Epithelial cell of prostate (primary cell): ENCODE measurements around the gene KCNJ11.
"Not testable (repeated sequence)": the region's sequence is repeated elsewhere in the genome, so short reads cannot be mapped to it uniquely, and the experiment has no call there.

ENCODE experiments used
- DNase-seq: peaks from one replicate; pipeline ENCODE4 v3.0.0-alpha.2; 2011; ENCODE audit warnings: low read depth, low spot score
- H3K27ac ChIP-seq: fragments of 450-650 bp; 2 replicates; pipeline ENCODE4 v1.5.1; 2017; ENCODE audit warnings: mild to moderate bottlenecking

Gene KCNJ11

DNA sequence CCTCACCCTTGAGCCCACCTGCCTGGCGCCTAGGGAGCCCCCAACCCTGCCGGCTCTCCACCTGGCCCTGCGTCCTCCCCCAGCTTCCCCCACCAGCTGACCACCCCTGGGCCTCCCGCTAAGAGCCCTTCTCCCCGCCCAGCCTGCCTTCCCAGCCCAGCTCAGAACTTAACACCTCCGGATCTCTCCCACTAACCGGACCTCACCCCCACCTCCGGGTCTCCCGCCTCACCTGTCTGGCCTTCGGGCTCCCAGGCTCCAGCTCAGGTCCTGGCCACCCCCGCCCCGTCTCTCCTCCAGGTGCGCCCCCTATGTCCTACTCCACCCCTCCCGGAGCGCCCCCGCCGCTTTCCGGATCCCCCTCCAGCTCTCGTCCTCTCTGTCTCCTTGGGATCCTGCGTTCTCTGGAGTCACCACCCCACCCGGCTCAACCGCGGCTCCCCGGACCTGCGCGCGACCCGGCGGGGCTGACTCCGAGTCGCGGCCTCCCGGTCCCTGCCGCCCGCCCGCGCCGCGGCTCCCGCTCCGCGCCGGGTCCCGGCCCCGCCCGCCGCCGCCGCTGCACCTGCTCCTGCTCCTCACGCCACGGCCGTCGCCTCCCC lies at the start of gene KCNJ11:
TSS of gene KCNJ11 (minus strand) at position 51 of the 602 bp plus-strand sequence. CDS start 568 bp downstream, outside the sequence.
- H3K27ac ChIP-seq: no peak within 1 kb of the TSS
- no peak for DNase-seq

DNA sequence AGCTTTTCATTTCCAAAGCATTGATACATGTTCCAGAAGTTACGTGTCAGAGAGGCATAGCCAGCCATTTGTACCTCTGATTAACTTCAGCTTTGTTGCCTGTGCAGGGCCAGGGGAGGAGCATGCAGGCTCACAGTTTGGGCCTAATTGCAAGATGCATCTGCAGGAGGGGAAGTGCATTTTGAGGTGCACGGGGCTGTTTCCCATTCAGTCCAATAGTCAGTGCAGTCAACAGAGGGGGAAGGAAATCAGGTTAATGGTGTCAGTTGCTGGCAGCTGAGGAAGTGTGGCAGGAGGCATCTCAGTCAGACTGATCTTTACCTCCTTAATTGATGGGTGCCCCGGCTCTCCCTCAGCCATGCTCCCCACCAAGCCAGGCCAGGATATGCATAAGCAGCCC lies 48.9 kb upstream of the KCNJ11 start:
- no peak overlapping the region for H3K27ac ChIP-seq
- no peak for DNase-seq

DNA sequence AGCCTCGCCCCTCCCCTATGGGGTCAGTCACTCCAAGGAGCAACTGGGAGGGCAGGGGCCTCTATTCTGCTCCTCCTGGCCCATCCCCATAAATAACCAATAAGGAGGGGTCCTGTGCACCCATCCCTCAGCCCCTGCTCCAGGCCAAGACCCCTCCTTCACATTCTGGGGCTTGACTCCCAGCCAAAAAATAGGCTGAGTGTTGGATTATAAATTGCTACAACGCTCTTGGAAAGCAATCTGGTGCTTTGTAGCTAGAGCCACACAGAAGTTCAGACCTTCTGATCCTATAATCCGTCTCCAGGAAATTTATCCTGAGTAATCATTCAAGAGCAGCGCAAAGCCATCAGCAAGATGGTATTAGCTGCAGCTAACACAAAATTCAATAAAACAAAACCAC lies 45.6 kb upstream of the KCNJ11 start:
- no peak for DNase-seq
- no peak overlapping the region for H3K27ac ChIP-seq

DNA sequence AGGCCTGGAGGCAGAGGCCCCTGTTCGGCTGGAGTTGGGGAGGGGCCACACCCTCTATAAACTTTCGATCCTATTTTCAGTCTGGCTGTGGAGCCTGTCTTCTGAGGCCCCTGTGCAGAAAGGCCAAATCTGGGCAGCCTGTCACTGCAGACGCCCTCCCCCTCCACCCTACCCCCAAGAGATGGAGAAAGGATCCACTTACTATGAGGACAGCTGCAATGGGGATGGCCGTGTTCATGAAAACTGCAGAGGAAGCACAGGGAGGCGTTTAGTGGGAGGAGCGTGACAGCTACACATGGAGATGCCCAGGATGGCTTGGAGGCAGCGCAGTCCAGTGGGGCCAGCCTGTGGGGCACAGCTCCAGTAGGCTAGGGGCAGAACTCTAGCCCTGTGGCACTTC lies 43.5 kb upstream of the KCNJ11 start:
- H3K27ac ChIP-seq: no peak overlapping the region
- DNase-seq: no peak

DNA sequence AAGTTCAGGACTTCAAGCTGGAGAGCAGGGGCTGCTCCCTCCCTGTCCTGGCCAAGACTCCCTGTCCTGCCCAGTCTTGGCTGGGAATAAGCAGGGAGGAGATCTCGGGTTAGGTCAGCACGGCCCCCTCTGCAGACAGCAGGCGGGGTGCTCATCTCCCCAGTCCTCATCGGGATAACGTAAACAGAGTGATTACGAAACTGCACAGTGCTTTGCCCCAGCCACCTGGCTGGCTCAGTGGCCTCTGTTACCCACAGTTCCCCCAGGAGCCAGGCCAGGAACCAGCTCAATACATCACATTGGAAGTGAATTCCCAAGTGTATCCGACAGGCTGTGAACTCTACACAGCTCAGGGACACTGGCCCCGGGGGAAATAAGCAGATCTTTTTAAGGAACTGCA lies 42.7 kb upstream of the KCNJ11 start:
- H3K27ac ChIP-seq: no peak overlapping the region
- DNase-seq: no peak

DNA sequence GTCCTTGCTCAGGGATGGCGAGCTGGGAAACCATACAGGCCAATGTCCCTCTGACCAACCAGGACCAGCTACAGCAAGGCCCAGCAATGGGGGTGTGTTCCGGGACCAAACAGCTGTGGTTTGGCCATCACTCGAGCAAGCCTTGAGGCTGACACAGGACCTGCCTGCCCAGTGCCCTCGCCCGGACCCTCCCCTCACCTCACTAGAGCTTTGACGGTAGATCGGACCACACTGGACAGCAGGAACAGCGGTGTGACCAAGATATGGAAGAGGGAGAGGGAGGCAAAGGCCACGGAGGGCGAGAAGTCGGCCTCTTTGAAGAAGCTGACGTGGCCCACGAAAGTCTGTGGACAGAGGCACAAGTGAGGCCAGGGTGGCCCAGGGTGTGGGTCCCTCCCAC lies 42.2 kb upstream of the KCNJ11 start:
- no peak for DNase-seq
- no peak overlapping the region for H3K27ac ChIP-seq

DNA sequence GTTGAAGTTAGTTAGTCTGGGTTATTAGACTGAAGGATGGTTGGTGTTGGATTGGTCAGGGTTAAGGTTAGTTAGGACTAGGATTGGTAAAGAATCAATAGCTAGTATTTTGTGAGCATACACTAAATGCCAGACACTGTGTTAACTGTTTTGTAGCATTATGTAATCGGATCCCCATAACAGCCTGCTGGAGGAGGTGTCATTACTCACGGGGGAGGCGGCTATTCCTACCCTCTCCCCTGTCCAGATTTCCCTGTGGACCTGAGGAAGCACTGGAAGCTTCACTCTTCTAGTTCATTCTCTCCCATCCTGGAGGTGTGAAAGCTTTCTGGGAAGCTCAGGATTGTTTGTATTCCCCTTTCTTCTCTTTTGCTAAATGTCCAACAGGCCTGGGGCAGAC lies 40.5 kb upstream of the KCNJ11 start:
- no peak for DNase-seq
- H3K27ac ChIP-seq: no peak overlapping the region

DNA sequence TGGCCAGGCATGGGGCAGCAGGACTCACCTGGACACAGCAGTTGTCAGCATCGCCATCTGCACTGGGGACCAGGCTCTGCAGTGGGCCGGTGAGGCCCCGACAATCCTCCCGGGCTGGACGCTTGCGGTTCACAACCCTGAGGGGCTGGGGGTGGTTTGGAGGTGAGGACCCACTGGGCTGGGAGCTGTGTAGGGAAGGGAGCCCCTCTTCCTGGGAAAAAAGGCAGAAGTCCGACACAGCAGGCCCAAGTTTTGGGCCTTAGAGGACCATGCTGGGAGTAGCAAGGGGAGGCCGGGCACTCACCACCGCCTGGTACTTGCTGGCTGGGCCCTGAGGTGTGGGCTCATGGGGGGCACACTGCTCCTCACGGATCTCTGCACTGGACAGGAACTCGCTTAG lies 39.8 kb upstream of the KCNJ11 start:
- no peak overlapping the region for H3K27ac ChIP-seq
- DNase-seq: no peak

DNA sequence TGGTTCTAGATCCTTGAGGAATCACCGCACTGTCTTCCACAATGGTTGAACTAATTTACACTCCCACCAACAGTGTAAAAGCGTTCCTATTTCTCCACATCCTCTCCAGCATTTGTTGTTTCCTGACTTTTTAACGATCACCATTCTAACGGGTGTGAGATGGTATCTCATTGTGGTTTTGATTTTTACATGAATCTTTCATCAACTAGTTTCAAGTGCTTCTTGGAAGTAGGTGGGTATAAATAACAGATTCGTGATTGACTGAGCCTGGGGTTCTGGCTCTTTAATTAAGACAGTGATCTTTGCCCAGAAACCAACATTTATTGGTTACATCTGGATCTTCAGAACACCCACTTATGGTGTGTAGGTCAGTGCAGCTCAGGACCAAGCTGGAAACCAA lies 37.8 kb upstream of the KCNJ11 start:
- DNase-seq, H3K27ac ChIP-seq: not testable (repeated sequence)

DNA sequence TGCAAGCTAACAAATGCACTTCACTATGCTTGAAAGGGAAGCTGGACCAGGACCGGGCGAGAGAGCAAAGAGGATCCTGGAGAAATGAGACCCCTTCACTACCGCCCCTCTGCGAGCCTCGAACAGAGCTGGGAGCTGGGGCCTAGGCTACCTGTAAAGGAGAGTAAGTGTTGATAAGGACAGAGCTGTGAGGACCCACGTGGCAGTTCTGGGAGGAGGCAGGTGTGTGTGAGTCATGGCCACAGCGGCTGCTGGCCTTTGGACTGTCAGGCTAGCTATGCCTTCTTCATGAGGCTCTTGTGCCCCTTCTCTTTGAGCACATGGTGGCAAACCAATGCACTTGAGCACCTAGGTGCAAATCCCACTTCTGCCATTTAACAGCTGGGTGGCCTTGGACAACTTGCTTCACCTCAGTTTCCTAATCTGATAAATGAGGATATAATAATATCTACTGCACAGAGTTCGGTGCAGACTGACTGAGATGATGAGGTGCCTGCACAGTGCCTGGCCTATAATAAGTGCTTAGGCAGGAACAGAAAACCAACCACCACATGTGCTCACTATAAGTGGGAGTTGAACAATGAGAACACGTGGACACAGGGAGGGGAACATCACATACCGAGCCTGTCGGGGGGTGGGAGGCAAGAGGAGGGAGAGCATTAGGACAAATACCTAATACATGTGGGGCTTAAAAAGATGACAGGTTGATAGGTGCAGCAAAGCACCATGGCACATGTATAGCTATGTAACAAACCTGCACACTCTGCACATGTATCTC lies 35.3 kb upstream of the KCNJ11 start:
- H3K27ac ChIP-seq: no peak overlapping the region
- DNase-seq: no peak

DNA sequence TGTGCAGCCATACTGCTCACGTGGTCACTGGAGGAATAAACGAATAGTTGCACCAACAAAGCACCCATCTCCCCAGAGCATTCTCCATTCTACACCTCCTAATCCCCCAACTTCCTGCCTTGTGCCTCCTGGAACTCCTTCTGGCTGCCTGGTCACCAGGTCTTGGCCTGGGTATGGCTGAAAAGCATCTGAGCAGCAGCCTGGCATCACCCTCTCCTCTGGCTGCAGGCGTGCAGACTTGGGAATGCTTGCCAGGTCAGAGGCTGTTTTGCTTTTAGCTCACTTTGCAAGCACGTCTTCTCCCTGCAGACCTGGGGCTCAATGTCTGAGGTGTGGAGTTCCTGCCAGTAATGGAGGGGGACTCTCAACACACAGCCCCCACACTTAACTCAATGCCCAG lies 33.3 kb upstream of the KCNJ11 start:
- no peak for DNase-seq
- H3K27ac ChIP-seq: no peak overlapping the region

DNA sequence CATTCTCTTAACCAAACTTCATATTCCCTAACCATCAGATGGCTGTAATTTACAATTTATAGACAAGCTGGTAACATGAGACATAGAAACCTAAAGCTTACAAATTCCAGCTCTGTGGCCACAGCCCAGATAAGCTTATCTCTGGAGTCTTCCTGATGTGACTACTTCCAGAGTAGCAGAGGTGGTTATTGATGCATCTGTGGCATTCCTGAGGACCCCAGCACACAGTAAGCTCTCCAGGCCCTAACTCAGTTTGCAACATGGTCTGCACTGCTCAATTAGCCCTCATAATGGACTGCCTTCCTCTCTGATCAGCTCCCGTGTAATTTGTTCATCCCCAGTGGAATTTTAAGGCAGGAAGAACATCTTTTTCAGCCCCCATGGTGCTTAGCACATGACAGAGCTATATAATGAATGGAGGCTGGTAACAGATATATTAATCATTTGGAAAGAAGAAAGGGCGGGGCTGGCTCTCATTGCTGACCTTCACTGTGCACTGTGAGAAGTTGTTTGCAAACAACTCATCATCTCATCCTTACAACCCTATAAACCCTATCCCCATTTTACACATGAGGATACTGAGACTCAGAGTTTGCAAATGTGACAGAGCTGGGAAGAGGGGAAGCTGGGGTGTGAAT lies 30.1 kb upstream of the KCNJ11 start:
- DNase-seq: no peak
- no peak overlapping the region for H3K27ac ChIP-seq

DNA sequence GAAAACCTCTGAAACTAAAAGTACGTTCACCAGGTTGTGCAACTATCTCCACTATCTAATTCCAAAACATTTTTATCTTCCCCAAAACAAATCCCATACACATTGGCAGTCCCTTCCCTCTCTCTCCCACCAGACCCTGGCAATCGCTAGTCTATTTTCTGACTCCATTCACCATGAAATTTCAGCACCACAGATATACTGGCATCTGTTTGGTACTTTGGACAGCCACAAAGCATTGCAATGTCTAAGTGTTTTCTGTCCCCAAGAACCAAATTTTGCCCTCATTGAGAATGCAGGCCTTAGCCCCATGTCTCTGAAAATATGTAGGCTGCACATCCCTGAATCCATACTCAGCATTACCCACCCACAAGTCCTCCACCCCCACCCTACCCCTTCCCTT lies 28.0 kb upstream of the KCNJ11 start:
- no peak for DNase-seq
- H3K27ac ChIP-seq: no peak overlapping the region

DNA sequence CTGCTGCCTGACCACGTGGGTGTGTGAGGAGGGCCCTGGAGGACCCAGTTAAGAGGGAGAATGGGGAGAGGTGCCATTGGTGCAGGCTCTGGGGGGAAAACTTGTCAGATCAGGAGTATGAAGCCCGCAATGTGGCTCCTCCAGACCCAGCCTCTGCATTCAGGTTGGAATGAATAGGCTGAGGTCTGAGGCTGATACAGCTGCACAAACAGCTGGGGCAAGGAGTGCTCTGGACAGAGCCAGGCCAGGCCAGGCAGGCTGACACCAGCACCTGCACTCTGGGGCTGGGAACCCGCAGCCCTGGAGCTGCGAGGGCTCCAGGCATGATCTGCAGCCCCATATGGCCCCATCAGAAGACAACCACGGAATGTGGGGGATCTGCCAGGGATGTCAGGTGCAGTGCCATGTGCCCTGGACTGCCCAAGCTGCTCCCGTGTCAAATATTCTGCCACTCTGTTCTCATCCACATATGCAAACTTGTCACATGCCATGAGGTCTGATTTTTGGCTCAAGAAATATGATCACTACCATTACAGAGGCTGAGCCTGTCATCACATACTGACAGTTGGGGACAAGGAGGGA lies 27.2 kb upstream of the KCNJ11 start:
- DNase-seq: no peak
- no peak overlapping the region for H3K27ac ChIP-seq

DNA sequence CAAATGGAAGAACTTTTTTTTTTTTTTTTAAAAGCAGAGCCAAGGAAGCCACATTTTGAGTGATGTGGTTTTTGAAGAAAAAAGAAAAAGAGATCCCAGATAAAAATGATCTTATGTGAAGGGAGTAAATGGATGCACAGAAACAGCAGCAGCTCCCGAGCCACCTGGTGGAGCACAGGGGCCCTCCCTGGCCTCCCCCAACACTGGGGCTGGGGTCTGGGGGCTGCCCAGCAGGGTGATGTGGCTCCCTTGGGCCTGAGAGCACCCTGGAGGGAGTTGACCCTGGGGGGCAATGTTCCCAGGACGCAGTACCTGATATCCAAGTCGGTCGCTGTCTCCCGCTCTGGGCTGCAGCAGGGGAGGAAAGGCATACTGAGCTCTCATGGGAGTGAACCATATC lies 26.5 kb upstream of the KCNJ11 start:
- no peak overlapping the region for H3K27ac ChIP-seq
- no peak for DNase-seq

DNA sequence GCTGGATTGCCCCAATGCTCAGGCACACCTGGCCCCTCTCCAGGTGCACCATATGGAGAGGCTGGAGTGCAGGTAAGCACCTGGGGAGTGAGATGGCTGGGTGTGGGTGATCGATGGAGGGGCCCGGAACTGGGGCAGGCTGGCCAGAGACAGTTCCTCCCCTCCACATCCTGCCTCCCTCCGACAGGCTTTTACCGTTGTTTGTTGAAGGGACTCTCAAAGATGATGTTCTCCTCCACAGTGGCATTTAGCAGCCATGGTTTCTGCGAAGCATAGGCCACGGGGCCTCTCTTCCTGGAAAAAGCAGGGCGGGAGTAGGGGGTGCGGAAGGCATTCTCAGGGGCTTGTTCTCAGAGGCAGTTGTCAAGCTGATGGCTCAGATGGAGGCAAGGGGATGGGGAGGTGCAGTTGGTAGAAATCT lies 25.9 kb upstream of the KCNJ11 start:
- H3K27ac ChIP-seq: no peak overlapping the region
- DNase-seq: no peak

DNA sequence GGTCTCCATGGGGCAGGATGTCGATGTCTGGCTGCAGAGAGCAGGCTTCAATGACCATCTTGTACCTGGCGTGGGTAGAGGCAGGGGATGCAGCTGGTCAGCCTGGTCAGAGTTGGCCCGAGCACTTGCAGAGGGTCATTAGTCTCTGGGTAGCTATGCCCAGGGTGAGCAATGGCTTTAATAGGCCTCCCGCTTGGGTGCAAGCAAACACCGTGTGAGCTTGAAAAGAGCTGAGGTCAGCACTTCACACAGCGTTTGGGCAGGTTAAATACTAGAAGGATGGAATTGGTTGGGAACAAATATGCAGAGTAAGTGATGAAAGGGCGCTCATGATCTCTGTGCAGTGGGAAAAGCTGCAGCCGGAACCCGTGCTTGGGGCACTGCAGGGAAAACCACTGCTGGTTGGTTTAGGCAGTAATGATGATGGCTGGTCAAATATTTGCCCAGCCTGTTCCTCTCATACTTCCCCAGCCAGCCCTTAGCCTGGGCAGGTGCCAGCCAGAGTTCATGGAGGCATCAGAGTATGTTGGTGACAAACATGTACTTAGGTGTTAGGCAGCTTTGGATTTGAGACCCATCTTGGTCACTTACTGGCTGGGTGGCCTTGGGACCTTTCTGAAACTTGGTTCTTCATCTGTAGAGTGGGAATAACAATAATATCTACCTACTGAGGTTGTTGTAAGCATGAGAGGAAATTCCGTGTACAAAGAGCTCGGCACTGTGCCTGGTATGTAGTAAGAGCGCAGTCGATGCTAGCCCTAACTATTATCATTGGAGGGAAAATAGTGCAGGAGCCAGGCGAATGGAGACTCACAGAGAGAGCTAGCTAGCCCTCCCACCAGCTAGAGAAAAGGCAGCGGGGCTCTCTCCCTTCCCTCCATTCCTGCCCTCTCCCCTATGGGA lies 25.2 kb upstream of the KCNJ11 start:
- no peak for DNase-seq
- no peak overlapping the region for H3K27ac ChIP-seq

DNA sequence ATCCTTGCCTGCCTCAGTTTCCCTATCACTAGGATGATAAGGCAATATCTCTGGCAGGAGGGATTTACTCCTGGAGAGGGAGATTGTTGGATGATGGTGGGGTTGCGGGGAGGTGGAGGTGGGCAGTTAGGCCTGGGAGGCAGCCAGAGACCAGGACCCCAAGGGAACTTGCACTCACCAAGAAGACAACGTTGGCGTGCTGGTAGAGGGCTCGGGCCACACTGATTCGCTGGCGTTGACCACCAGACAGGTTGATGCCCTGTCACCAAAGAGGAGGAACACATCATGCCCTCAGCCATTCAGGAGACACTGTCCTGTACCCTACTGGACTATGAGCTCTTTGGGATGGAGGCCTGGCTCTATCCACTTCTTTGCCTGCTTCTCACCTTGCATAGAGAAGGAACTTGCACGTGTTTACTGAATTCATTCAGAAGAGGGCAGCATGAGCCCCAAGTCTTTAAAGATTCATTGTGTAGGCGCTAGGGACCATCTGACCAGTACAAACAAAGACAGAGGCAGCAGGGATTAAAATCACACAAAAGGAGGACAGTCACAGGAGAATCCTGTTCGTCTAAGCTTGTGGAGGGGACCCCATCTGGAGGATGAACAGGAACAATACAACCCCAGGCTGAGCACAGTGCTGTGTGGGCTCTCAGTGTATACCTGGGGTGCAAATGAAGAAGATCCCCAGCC lies 24.2 kb upstream of the KCNJ11 start:
- H3K27ac ChIP-seq: no peak overlapping the region
- no peak for DNase-seq

DNA sequence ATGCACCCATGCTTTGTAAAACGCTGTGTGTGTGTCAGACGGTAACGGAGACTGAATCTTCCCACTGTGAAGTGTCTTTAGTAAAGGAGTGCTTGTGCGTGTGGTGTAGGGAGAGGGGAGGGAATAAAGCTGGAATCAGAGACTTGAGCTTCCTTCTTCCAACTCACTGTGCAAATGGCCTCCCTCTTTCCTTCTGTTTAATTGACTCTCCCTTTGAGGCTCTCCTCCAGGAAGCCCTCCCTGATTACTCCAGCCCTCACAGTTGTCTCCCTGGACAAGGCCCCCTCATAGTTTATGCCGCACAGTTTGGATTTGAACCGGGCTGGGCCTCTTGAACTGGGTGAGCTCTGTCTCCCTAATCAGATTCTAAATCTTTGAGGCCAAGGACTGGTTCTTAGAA lies 23.0 kb upstream of the KCNJ11 start:
- no peak for DNase-seq
- no peak overlapping the region for H3K27ac ChIP-seq
